HG03039 (cell line): Measurements from ENCODE around the gene LIMA1.
"Not testable (repeated sequence)": the region's sequence is repeated elsewhere in the genome, so short reads cannot be mapped to it uniquely, and the experiment has no call there.

Source experiments
- ATAC-seq: cut with Tn5 transposase; IDR thresholded peaks from one replicate; pipeline ENCODE4 v1.9.1; 2021; ENCODE audit warnings: mild to moderate bottlenecking, moderate library complexity; ENCODE audit not compliant: unreplicated experiment

The LIMA1 gene

DNA sequence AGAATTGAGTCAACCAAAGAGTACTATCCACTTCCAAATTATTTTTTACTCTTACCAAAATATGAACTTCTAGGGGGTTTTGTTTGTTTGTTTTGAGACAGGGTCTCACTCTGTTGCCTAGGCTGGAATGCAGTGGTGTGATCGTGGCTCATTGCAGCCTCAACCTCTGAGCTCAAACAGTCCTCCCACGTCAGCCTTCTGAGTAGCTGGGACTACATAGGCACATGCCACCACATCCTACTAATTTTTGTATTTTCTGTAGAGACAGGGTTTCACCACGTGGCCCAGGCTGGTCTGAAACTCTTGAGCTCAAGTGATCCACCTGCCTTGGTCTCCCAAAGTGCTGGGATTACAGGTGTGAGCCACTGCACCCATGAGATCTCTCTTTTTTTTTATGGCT is 7.4 kb upstream of the LIMA1 start:
- not testable (repeated sequence) for ATAC-seq

DNA sequence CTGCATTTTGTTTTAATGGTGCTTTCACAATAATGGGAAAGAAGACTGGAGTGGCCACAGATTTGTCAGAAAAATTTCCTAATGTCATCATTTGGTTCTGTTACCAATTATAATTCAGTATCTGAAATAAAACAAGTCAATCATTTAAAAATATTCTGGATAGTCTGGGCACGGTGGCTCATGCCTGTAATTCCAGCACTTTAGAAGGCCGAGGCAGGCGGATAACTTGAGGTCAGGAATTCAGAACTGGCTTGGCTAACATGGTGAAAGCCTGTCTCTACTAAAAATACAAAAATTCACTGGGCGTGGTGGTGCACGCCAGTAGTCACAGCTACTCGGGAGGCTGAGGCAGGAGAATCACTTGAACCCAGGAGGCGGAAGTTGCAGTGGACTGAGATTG is 4.0 kb upstream of the LIMA1 start:
- no peak for ATAC-seq

GRCh38 chr12:50285253-50285652 is 1.9 kb upstream of the LIMA1 start:
- no peak for ATAC-seq

- no peak for ATAC-seq
Measured at GRCh38 chr12:50282721-50283228, 545 bp downstream of the LIMA1 start.

DNA sequence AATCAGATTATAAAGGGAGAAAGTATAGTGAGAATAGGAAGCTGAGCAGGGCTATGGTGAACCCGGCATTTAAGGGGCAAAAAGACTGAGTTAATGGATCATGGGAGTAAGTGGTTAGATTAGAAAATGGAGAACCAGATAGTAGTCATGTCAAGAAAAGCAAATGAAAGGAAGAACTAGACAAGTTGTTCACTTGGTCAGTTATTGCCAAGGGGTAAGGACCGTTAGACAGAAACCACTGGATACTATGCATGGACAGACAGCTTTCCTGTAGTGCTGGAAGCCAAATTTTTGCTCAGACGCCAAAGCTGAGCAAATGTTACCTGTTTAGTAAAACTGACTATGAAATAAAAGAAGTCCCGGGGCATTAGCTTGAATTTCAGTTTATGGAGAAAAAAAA is 3.8 kb downstream of the LIMA1 start:
- ATAC-seq: no peak

- no peak for ATAC-seq
Measured at GRCh38 chr12:50276912-50277671, 6.2 kb downstream of the LIMA1 start.

DNA sequence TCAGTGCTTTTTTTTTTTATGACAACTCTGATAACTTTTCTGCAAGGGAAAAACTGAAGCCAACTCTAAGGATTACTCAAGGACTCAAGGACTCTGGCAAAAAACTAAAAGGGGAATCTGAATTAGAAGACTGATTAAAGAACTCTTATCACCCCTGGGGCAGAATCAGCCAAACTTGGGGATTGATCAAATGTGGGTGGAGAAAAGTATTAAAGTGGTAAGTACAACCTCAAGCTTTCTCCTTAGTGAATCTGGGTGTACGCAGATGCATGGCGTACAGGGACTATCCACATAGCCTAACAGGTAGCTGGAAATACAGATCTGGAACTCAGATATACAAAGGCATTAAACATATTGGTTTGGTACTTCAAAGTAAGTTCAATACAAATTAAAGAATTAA is 7.3 kb downstream of the LIMA1 start:
- ATAC-seq: no peak

DNA sequence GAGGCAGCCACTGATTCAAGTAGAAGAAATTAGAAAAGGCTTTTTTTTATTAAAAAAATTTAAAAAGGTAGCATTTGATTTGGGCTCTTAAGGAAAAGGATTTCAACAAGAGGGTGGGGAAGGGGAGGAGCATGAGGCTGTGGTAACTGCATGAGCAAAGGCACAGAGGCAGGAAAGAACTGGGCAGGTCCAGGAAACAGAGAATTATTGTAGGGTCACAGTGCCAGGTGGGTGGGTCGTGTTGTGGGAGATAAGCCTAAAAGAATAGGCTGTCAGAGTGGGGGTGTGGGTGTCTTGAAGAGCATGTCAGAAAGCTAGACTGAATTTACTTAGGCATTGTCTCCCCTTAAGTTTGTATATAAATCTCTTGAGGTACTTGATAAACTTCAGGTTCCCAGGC is 7.8 kb downstream of the LIMA1 start:
- no peak for ATAC-seq

GRCh38 chr12:50275127-50275526 is 8.2 kb downstream of the LIMA1 start:
- not testable (repeated sequence) for ATAC-seq

- no peak for ATAC-seq
Measured at GRCh38 chr12:50271724-50272247, 11.5 kb downstream of the LIMA1 start.

GRCh38 chr12:50268482-50268881 is 14.8 kb downstream of the LIMA1 start:
- ATAC-seq: no peak

GRCh38 chr12:50265770-50266524 is 17.4 kb downstream of the LIMA1 start:
- no peak for ATAC-seq

DNA sequence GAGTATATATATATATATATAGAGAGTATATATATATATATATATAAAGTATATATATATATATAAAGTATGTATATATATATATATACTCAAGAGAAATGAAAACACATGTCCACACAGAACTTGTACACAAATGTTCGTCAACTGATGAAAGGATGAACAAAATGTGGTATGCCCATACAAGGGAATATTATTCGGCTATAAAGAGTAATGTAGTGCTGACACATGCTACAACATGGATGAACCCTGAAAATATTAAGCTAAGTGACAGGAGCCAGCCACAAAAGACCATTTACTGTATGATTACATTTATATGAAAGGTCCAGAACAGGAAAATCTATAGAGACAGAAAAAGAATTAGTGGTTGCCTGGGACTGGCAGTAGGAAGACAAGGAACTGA is 19.5 kb downstream of the LIMA1 start:
- no peak for ATAC-seq

- no peak for ATAC-seq
Measured at GRCh38 chr12:50261654-50262053, 21.7 kb downstream of the LIMA1 start.

GRCh38 chr12:50258167-50258551 is 25.2 kb downstream of the LIMA1 start:
- ATAC-seq: no peak

DNA sequence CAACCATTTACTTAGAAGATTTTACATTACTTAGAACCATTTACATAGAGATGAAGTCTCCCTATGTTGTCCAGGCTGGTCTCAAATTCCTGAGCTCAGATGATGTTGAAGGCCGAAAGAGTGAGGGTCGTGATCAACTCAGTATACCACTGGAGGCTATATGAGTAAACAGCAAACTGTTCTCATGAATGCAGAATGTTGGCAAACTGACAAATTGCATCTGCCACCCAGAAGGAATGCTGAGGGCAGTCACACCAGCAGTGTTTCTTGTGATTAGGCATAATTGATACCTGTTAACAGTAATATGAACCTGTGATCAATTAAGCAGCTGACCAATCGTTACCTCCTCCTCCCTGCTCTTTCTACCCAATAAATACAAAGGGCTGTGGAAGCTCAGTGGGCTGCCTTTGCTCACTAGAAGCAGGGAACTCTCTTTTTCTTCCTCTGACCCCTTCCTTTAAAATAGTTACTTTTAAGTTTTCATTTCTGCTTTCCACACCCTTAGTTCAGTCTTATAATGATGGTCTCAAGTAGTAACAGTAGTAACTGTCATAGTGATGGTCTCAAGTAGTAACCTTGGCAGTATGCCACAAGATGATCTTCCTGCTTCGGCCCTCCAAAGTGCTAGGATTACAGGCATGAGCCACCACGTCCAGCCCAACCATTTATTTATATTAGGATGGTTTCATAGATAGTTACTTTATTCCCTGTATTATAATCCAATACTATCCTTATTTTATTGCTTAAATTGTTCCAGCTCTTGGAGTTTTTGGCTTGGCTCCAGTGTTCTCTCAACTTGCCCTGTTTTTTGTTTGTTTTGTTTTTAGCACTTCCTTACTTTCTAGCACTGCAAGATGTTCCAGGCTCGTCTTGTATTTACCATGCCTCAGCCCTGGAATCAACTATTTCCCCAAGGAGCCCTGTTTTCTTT is 25.8 kb downstream of the LIMA1 start:
- no peak for ATAC-seq

- ATAC-seq: no peak
Measured at GRCh38 chr12:50256761-50257160, 26.6 kb downstream of the LIMA1 start.

GRCh38 chr12:50252977-50253602 is 30.2 kb downstream of the LIMA1 start:
- no peak for ATAC-seq

- ATAC-seq: no peak
Measured at GRCh38 chr12:50251619-50252252, 31.6 kb downstream of the LIMA1 start.
